ENCODE measurements around the gene RNASET2.
A peak's percentile ranks its signal among the peaks of the same experiment; 100 is the strongest.
"Not testable (repeated sequence)": the region's sequence is repeated elsewhere in the genome, so short reads cannot be mapped to it uniquely, and the experiment has no call there.

The RNASET2 gene

DNA sequence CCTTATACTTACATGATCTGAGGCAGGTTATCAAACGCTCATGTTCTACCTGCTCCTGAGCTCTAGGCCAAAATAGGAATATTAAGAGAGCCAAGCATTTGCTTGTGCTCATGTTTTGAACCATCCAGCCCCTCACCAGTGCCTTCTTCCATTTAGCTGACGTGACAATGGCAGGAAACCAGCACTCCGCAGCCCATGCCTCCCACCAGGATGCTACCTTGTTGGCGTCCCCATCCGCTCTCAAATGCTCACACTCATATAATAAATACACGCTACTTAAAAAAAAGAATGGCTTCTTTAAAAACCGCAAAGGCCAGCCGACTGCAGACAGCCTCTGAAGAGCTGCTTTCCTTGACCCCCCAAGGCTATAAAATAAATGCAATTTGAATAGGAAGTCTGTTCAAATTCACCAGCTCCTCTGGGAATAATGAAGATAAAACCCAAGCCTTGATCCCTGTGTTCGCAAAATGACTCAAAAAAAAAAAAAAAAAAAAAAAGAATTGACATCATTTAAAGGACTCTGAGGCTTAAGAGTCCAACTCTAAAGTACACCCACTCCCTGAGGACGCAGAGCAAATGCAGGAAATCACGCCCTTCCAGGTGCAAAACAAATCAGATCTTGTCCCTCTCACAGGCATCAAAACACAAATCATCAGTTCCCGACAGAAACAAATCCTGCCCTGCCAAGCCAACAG is 29.0 kb downstream of the RNASET2 start:
- no peak for DNase-seq

DNA sequence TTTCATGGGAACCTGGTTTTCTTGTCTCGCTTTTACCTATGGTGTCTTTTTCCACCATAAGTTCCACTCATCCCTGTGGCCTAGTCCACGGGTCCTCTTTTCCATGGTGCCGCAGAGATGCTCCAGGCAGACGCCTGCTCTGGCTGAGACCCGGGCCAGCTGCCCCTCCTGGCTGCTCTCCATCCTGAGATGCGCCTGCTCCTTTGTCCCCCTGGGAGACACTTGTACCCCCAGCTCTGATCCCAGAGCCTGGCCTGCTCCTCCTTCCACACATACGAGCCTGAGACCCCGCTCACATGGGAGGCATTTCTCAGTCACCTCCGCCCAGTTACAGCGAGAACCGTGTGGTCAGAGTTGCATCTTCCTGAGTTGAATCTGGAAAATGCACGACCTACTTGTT is 29.6 kb downstream of the RNASET2 start:
- peak in 1 of 2 experiments; percentile 14 for DNase-seq

DNA sequence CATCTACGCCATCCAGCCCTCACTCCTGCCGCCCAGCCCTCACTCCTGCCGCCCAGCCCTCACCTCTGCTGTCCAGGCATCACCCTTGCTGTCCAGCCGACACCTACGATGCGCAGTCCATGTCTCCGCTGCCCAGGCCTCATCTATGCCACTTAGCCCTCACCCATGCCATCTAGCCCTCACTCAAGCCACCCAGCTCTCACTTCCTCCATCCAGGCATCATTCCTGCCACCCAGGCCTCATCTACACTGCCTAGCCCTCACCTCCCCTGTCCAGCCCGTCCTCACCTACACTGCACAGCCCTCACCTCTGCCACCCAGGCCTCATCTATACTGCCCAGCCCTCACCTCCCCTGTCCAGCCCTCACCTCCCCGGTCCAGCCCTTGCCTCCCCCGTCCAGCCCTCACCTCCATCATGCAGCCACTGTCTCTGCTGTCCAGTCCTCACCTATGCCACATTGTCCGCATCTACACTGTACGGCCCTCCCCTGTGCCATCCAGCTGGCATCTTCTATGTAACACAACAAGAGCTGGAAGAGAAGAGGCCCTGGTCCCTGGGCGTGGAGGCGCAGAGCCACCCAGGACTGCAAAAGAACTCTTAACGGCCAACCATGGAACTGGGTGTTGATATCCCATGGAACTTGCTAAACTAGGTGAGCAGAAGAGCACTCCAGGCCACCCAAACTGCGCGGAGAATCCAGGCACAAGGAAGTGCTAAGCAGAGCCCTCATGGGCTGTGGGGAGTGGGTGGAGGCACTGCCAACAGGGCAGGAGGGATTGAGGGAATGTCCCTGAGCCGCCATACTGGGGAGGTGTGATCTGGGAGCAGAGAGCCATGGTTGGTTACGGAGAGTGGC is 31.0 kb downstream of the RNASET2 start:
- peak in 1 of 2 experiments; percentile 12 for DNase-seq

DNA sequence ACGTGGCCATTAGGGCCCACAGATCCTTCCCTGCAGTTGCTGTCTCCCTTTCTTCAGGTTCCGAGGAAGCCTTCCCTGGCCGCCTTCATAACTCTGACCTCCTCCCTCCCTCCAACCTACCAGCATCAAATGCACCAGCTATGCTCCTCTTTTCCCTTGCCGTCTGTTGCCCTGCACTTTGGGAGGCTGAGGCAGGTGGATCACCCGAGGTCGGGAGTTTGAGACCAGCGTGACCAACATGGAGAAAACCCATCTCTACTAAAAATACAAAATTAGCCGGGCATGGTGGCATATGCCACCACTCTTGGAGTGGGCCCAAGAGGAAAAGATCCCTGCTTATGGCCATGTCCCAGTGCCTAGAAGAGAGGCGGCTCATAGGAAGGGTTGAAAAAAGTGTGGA is 31.8 kb downstream of the RNASET2 start:
- DNase-seq = peak in 1 of 2 experiments; percentile 9

DNA sequence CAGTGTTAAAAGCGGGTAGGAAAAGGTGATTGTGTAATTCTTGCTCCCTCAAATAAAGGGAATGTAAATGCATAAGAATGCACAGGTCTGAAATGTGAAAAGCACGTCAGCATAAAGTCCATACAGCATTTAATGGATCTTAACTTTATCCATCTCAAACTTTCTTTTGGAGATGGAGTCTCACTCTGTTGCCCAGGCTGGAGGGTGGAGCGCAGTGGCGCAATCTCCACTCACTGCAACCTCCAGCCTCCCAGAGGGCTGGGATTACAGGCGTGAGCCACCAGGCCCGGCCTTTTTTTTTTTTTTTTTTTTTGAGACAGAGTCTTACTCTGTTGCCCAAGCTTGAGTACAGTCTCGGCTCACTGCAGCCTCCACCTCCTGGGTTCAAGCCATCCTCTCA is 33.4 kb downstream of the RNASET2 start:
- no peak for DNase-seq

DNA sequence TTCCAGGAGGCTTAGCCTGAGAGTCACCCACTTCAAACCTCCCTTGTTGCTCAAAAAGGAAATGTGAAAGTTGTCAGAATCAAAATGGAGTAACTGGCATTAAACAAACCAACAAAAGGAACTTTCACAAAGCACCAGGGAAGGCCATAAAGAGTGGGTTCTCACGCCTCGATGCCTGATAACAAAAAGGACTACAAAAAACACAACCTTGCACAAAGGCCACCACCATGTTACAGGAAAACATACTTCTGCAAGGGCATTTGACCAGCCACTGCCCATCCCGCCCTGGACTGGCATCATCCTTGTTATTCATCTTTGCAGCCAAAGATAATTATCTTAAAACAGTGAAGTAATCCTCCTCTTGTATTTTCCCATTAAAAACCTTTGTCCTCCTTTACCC is 34.8 kb downstream of the RNASET2 start:
- peak in 1 of 2 experiments; percentile 4 for DNase-seq

DNA sequence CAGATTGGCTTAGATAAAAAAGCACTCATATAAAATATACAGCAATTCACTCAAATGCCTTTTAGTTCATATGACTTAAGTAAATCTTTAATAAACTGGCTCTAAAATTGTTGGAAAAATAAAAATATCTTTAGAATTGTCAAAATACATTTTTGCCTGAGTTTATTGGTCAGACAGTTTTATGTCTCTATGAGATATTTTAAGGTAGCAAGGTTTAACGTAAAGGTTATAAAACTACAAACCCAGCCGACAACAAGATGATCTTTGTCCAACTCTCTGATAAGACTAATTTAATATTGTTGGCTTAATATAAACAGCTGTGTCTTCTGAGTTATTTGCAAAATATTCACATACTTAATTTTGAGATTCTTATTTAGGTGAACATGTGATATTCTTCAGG is 39.5 kb downstream of the RNASET2 start:
- DNase-seq = no peak

DNA sequence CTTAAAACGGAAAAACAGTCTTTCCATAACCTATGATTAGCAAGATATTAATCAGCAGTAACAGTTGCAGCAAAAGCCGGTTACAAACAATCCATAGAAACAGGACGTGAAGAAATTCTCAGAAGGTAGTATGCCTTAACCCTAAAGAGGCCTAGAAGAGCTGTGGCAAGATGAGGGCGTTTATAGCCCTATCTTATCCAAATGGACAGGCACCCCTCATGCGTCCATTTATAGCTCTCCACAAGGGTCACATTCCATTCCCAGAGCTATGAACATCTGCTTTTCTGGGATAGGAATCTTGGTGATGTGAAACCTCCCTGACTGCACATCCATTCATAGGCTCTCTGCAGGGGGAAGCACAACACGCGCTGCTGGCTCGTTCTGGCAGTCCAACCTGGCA is 40.9 kb downstream of the RNASET2 start:
- DNase-seq = not testable (repeated sequence)

DNA sequence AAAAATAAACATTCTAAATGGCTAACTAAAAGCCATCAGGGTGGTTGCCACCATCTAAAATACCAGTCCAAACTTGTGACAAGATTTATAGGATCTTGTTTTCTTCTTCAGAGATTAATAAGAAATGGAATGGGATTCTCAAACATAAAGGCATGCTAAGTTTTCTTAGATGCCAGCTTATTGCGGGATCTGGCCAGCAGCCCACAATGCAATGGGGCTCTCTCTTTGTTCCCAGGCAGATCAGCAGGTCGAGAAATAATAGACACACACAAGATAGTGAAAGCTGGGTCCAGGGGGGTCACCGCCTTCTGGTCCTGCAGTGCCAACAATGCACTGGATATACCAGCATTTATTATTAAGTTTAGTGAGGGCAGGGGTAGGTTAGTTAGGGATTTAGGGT is 41.4 kb downstream of the RNASET2 start:
- DNase-seq = not testable (repeated sequence)

DNA sequence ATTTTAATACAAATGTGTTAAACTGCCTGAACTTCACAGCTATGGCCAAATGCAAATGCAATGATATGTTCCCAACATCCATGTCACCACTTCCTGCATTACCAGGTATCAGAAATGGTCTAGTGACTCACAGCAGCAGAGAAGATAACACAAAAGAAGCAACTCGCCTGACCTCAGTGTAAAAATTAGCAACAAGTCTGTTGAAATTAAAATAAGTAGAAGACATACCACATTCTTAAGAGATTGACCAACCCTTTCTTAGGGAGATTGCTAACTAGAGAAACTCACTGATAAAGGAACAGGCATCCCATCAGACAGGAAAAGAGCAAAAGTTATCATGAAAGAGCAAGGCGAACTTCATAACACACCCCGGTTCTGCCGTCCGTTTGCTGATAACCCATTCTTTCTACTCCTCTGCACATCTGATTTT is 45.1 kb downstream of the RNASET2 start:
- DNase-seq = no peak

DNA sequence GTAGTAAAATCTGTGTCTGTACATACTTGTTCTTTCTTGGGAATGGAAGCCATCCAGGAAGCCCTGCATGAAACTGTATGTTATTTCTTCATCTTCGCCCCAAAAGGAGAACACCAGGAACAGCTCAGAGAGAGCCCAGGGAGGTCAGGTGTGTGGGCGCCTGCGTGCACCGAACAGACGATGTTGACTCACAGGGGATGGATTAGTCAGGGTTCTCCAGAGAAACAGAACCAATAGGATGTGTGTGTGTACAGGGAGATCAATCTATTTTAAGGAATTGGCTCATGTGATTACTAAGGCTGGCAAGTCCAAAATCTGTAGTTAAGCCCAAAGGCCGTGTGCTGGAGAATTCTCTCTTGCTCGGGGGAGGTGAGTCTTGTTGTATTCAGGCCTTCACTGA is 45.7 kb downstream of the RNASET2 start:
- DNase-seq = peak; percentile 36 to 51

DNA sequence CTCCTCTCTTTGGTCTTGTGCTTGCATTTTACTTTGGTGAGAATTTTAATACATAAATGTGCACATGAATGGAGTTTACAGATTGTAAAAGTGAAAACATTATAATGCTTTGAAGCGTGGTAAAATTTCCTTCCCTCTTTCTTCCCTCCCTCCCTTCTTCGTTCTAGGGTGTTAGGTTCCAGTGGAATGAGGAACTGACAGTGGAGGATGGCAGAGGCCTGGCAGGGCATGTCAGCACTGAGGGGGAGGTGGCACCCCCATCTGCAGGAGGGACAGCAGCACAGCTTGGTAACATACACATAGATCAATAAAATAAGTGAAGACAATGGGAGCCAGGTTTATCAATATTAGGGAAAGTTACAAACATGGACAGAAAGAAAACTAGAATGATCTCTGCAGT is 47.5 kb downstream of the RNASET2 start:
- DNase-seq = no peak

DNA sequence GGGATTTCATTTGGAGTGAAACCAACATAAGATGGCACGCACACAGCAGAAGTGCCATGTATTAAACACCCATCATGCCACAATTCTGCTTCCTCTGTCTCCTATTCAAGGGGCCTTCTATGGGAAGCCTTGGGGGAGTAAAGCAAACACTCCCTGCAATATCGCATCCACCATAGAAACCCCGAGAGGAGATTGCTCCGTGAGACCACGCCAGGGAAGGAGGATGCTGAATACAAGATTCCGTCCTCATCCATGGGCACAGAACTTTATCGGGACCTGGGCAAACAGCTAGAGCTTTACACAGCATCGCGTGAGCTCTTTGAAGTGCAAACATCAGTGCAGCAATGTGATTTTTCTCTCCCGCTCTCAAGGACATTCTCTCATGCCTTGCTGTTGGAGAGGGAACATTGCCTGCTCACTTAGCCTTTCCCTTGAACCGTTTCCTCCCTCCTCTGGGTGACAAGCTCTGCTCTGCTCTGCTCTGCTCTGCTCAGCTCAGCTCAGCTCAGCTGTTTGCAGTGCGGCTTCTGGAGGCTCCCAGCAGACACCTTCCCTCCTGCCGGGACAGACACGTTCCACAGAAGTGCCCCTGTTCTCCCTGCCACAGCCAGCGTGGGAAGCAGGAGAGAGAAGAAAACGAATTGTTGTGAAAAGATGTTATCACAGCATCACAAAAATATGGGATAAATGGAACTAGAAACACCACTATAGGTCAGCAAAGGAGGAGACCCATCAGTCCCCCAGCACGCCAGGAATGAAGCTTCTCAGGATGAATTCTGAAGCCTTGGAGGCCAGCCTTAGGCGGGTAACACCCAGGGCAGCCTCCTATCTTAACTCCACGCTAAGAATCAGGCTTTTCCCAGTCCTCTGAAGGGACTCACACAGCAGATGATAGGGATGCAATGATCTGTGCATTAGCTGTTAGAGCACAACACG is 48.2 kb downstream of the RNASET2 start:
- DNase-seq = no peak

DNA sequence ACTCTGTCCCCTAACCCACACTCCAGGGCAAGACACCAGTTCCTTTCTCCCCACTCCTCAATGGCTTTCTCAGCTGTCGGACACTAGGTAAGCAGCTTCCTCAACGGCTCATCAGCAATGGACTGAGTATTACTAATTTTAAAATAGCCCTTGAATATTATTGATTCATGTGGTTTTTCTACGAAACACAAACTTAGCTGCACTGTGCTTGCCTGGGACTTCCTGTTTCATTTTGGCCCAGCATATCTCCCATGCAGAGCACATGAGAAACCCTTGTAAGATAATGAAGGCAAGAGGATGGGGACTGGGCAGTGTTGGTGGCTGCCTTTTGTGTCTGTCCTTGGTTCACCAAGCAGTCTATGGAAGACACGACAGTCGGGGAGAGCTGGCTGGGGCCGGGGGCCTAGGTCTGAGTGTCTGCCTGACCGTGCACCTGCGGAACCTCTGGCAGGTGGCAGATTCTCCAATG is 48.9 kb downstream of the RNASET2 start:
- DNase-seq = no peak

DNA sequence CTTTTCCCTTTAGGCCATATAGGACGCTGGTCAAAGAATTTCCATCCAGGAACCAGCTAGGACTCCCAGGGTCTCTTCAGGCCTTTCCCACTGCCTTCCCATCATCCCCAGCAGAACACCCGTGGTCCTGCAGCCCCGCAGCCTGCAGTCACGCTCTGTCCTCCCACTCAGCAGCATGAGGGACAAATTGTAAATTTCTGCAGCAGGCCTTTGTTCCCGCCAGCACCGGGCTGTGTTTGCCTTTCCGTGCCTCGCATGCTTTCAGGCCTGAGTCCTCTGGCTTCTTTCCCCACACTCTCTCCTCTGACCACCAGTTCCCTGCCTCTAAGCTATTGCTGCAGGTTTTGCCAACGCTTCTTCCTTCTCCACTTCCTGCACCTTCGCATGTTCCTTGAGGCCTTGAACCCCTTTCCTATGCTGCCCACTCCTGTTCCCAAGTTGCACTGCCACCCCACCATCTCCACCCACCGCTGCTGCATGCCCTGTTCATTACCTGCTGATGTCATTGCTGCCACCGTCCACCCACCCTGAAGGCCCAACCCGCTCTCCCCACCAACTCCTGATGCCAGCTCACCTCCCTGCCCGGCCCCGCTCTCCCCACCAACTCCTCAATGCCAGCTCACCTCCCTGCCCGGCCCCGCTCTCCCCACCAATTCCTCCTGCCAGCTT is 49.8 kb downstream of the RNASET2 start:
- DNase-seq = no peak

DNA sequence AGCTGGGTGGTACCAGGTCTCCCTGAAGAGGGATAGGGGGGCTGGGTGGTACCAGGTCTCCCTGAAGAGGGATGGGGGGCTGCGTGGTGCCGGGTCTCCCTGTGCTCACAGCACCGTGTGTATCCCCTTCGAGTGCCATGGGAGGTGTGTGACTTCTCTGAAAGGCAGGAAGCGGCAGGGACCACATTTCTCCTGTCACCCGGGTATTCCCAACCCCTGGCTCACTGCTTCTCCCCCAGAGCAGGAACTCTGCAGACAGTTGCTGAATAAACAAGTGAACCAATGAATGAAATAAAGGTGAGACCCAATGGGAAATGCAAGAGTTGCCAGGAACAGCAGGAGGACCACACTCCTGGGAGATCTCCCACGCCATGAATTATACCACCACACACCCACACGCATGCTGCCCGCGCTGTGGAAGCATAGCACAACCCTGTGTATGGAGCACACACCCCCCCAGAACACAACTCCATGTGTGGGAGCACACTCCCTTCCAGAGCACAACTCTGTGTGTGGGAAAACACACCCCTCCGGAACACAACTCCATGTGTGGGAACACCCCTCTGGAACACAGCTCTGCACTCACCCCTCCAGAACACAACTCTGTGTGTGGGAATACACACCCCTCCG is 50.7 kb downstream of the RNASET2 start:
- DNase-seq = no peak

DNA sequence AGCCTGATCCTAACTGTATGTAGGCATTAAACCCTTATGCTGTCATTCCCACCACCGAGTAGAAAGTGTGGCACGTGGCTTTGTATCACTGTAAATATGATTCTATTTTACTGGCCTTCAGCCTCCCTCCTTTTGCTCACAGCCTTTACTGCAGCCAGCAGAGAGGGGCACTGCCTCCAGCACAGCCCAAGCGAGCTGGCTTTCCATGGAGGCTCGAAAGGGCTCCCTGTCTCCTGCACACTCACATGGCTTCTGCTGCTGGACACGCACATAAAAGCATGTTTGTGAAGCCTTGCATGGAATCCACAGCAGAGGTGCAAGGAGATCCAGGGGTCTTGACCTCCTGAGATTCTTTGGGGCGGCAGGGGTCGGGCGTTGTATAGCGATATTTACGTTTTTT is 51.3 kb downstream of the RNASET2 start:
- DNase-seq = no peak

DNA sequence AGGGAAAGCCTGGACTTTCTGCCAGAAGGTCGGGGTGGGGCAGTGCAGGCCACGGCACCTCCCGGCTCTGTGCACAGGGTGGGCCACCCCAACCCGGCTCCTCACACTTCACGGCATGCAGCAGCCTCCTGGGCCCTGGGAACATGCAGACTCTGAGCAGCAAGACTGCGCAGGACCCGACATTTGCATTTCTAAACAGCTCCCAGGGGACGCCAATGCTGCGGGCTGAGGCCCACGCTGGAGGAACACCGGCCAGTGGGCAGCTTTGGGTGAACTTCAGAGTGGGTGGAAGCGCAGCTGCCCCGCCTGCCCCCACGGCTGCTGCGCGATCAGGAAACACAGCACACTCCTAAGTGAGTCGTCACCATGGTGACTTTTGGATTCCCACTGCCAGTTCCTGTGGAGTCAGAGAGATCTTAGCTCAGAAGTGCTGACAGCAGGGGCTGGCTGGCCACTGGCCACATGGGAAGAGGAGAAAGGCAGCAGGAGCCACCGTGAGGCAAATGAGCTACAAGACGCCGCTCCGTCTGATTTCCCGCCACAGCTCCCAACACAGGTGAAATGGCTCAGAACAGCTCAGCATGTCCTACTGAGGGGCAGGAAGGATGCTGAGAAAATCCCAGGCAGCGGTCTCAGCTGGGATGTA is 52.1 kb downstream of the RNASET2 start:
- DNase-seq = no peak

DNA sequence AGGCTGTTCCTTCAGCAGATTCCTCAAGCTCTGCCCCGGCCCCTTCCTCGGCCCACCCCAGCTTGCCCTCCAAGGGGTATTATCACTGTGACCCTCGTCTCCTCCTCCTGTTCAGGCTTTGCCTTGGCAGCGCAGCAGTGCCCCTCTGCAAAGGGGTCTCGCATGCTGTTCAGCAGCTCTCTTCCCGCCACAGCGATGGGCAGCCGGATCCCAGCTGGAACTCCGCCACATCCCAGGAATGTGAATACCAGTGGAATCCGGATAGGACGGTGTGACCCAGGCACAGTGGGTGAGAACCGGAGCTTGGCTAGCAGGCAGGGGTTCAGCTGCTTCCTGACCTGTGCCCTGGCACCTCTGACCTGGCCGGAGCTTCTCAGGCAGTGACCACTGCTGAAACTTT is 52.9 kb downstream of the RNASET2 start:
- no peak for DNase-seq

DNA sequence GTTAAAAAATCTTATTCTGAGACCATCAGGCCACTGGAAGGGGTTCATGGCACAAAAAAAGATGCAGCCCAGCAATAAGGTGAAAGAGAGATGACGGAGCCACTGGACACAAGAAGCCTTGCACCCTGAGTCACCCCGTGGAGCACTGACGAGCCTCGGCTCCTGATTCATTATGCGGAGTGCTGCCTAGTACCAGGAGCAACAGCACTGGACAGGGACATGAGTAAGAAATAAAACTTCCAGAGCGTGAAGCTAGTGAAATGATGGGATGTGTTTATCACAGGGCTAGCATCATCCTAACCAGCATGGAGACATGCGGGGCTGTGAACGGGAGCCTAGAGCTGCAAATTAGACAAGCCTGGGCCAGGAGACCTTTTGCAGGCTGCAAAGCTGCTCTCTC is 53.3 kb downstream of the RNASET2 start:
- no peak for DNase-seq

DNA sequence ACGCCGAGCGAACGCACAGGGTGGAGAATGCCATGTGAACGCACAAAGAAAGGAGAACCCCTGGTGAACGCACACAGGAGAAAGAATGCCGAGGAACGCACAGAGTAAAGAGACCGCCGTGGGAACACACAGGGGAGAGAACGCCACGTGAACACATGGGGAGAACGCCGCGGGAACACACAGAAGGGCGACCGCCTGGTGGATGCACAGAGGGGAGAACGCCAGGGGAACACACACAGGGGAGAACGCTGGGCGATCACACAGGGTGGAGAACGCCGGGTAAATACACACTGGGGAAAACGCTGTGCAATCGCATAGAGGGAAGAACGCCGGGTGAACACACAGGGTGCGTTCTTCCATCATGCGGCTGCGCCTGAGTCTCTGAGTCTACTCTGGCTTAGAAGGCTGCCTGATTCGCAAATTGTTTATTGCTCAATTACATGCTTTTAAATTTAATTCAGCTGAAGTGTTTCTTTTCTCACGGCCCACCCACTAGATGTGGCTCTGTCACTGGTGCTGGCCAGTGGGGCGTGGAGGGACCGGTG is 54.1 kb downstream of the RNASET2 start:
- no peak for DNase-seq
